ENCODE data around the gene SIRT2. TPM values are rescaled to one million over a fixed set of nuclear protein-coding genes. Genes with fewer than 3 reads are reported as not detected.

The SIRT2 gene
- total and polyA plus RNA-seq, 2 of the 13 experiments (the other 11 are each of a cell fraction or from before 2014, with no cell fraction given): 22.3 to 26.1 TPM

DNA sequence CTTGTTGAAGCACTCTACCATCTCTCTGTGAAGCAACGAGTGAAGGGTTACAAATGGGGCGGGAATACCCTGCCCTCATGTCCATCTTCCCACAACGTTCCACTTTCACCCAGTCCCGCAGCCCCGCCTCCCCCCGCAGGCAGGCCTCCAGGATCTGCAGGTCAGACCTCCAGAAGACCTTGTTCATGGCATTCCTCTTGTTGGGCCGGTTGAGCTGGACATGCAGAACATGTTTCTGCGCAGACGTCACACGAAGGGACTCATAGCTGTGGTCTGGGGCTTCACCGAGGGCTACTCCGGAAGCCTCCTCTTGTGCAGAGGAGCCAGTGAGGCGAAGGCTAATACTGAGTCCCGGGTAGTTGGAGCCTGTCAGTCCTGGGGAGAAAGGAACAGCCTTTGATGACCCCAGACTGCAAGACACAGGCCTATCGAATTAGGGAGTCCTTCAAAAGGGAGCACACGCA lies 68.2 kb downstream of the SIRT2 start (continued):
- TF ChIP-seq SRSF9 (IDR thresholded peaks at IDR 0.05; ENCODE audit: borderline replicate concordance, insufficient read depth, low read depth, low read length, poor library complexity, severe bottlenecking) (no peak), KDM2A (CRISPR knock-in tag; IDR thresholded peaks at IDR 0.05; ENCODE audit: borderline replicate concordance, low read depth) (no peak), CHD2 (IDR thresholded peaks at IDR 0.05; ENCODE audit: low read depth, low read length) (no peak; the same call in 1 of the 2 replicates), CREB1 (IDR thresholded peaks at IDR 0.05) (no peak), CREB1 (CRISPR knock-in tag; IDR thresholded peaks at IDR 0.05) (no peak), DNMT1 (CRISPR knock-in tag; IDR thresholded peaks at IDR 0.05) (no peak), EEA1 (CRISPR knock-in tag; IDR thresholded peaks at IDR 0.05; ENCODE audit: borderline replicate concordance) (peak; percentile 86; the same call in 1 of the 2 replicates), KDM6A (CRISPR knock-in tag; IDR thresholded peaks at IDR 0.05; ENCODE audit: low read depth) (no peak), NFATC3 (CRISPR knock-in tag; IDR thresholded peaks at IDR 0.05) (no peak), ZMAT3 (CRISPR knock-in tag; conservative IDR thresholded peaks at IDR 0.05) (no peak; the same call in 1 of the 2 replicates), SAP130 (CRISPR knock-in tag; IDR thresholded peaks at IDR 0.05; ENCODE audit: low read depth) (no peak; the same call in 1 of the 2 replicates), MEIS2 (CRISPR knock-in tag; IDR thresholded peaks at IDR 0.05) (0 out of 2 replicates have a peak, but pooled peaks have one; percentile 15), SMAD9 (CRISPR knock-in tag; IDR thresholded peaks at IDR 0.05) (no peak), SPEN (CRISPR knock-in tag; IDR thresholded peaks at IDR 0.05; ENCODE audit: low read depth) (no peak), ZNF17 (CRISPR knock-in tag; IDR thresholded peaks at IDR 0.05) (no peak), LBX2 (CRISPR knock-in tag; IDR thresholded peaks at IDR 0.05; ENCODE audit: borderline replicate concordance) (no peak), ZNF431 (CRISPR knock-in tag; IDR thresholded peaks at IDR 0.05; ENCODE audit: borderline replicate concordance, low read depth) (no peak), MXD4 (CRISPR knock-in tag; IDR thresholded peaks at IDR 0.05) (no peak), ZBTB7B (CRISPR knock-in tag; IDR thresholded peaks at IDR 0.05) (no peak), POLR2AphosphoS5 (IDR thresholded peaks at IDR 0.05; ENCODE audit: low read depth, low read length) (peak; percentile 60), ZNF260 (CRISPR knock-in tag; IDR thresholded peaks at IDR 0.05; ENCODE audit: borderline replicate concordance, low read depth) (no peak), HIVEP1 (CRISPR knock-in tag; IDR thresholded peaks at IDR 0.05) (peak; percentile 40; the same call in 1 of the 2 replicates), E2F1 (CRISPR knock-in tag; IDR thresholded peaks at IDR 0.05) (peak; percentile 20; the same call in 1 of the 2 replicates), PAWR (CRISPR knock-in tag; IDR thresholded peaks at IDR 0.05; ENCODE audit: borderline replicate concordance) (peak; percentile 40; the same call in 1 of the 2 replicates)
- TF ChIP-seq, protein P1, sequence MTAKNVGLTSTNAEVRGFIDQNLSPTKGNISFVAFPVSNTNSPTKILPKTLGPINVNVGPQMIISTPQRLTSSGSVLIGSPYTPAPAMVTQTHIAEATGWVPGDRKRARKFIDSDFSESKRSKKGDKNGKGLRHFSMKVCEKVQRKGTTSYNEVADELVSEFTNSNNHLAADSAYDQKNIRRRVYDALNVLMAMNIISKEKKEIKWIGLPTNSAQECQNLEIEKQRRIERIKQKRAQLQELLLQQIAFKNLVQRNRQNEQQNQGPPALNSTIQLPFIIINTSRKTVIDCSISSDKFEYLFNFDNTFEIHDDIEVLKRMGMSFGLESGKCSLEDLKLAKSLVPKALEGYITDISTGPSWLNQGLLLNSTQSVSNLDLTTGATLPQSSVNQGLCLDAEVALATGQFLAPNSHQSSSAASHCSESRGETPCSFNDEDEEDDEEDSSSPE (CRISPR knock-in tag; IDR thresholded peaks at IDR 0.05): peak; percentile 54
- TF ChIP-seq, protein P2, sequence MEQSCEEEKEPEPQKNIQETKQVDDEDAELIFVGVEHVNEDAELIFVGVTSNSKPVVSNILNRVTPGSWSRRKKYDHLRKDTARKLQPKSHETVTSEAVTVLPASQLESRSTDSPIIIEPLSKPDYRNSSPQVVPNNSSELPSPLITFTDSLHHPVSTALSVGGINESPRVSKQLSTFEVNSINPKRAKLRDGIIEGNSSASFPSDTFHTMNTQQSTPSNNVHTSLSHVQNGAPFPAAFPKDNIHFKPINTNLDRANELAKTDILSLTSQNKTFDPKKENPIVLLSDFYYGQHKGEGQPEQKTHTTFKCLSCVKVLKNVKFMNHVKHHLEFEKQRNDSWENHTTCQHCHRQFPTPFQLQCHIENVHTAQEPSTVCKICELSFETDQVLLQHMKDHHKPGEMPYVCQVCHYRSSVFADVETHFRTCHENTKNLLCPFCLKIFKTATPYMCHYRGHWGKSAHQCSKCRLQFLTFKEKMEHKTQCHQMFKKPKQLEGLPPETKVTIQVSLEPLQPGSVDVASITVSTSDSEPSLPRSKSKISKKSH (CRISPR knock-in tag; IDR thresholded peaks at IDR 0.05; ENCODE audit: borderline replicate concordance): no peak
- TF ChIP-seq, protein P3, sequence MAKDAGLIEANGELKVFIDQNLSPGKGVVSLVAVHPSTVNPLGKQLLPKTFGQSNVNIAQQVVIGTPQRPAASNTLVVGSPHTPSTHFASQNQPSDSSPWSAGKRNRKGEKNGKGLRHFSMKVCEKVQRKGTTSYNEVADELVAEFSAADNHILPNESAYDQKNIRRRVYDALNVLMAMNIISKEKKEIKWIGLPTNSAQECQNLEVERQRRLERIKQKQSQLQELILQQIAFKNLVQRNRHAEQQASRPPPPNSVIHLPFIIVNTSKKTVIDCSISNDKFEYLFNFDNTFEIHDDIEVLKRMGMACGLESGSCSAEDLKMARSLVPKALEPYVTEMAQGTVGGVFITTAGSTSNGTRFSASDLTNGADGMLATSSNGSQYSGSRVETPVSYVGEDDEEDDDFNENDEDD (CRISPR knock-in tag; IDR thresholded peaks at IDR 0.05; ENCODE audit: borderline replicate concordance): peak; percentile 54; the same call in 1 of the 2 replicates

All from HepG2 (cell line).